SK-N-SH (cell line): ENCODE data around the gene STAC. TPM values are rescaled to one million over a fixed set of nuclear protein-coding genes. Genes with fewer than 3 reads are reported as not detected.

ENCODE experiments used
- CTCF ChIA-PET: fragments of 300-600, 350-600 bp; formaldehyde crosslinking; extraction: SDS; loops from one replicate; lab custom pipeline; 2021; lab: Yijun Ruan, JAX
- POLR2A ChIA-PET: fragments of 350-600 bp; sonication (Branson Sonifier 250); formaldehyde crosslinking; extraction: SDS; loops from one replicate; lab custom pipeline; 2020; ENCODE audit warnings: antibody characterized with exemption, inconsistent platforms; lab: Yijun Ruan, JAX
- DNase-seq: peaks from one replicate; pipeline ENCODE4 v3.0.0; 2012
- H2AFZ ChIP-seq: fragments of 200-600 bp; sonication (generic); 2 replicates; pipeline ENCODE4 v1.8.1; 2016; ENCODE audit warnings: antibody characterized with exemption, mild to moderate bottlenecking, low read depth
- H3F3A ChIP-seq: fragments of 200-600 bp; sonication (generic); replicated peaks from 2 replicates; pipeline ENCODE3; 2016; ENCODE audit warnings: antibody characterized with exemption, mild to moderate bottlenecking; ENCODE audit not compliant: insufficient read depth
- H3K27ac ChIP-seq, 2 experiments: fragments of 200-500 bp in 1 of 2; fragments of 200-600 bp in 1 of 2; sonication (Bioruptor generic) in 1 of 2; sonication (generic), shearing (Covaris generic) in 1 of 2; 2 replicates each; pipeline versions ENCODE4 v1.5.1 to v1.6.1; 2014 to 2016; ENCODE audit warnings: low read depth in 2 of 2, inconsistent platforms in 1 of 2, low read length in 1 of 2, mild to moderate bottlenecking in 1 of 2, mixed read lengths in 1 of 2
- H3K27me3 ChIP-seq: fragments of 200-600 bp; sonication (generic), shearing (Covaris generic); 2 replicates; pipeline ENCODE4 v1.6.1; 2016; ENCODE audit warnings: mixed run types; ENCODE audit not compliant: insufficient read depth
- H3K36me3 ChIP-seq, 2 experiments: fragments of 200-500 bp in 1 of 2; fragments of 200-600 bp in 1 of 2; sonication (Bioruptor generic) in 1 of 2; sonication (generic) in 1 of 2; replicated peaks in 1 of 2; 2 replicates each; pipeline versions ENCODE3 to v1.5.1; 2014 to 2016; ENCODE audit warnings: low read length in 1 of 2, mild to moderate bottlenecking in 1 of 2; ENCODE audit not compliant: insufficient read depth in 2 of 2, control insufficient read depth in 1 of 2
- H3K4me1 ChIP-seq, 2 experiments: fragments of 200-500 bp in 1 of 2; fragments of 200-600 bp in 1 of 2; sonication (Bioruptor generic) in 1 of 2; sonication (generic), shearing (Covaris generic) in 1 of 2; 2 replicates each; pipeline versions ENCODE4 v1.5.1 to v1.6.1; 2014 to 2016; ENCODE audit warnings: low read depth in 1 of 2, low read length in 1 of 2, mixed run types in 1 of 2; ENCODE audit not compliant: insufficient read depth in 2 of 2, control insufficient read depth in 1 of 2
- H3K4me2 ChIP-seq: fragments of 200-600 bp; sonication (generic), shearing (Covaris generic); 2 replicates; pipeline ENCODE4 v1.6.1; 2017; ENCODE audit warnings: mixed run types
- H3K4me3 ChIP-seq, 2 experiments: fragments of 200-500 bp in 1 of 2; fragments of 200-600 bp in 1 of 2; sonication (Bioruptor generic) in 1 of 2; sonication (generic), shearing (Covaris generic) in 1 of 2; 2 replicates each; pipeline versions ENCODE4 v1.5.1 to v1.8.1; 2014 to 2016; ENCODE audit warnings: low read depth in 2 of 2, inconsistent platforms in 1 of 2, low read length in 1 of 2, mild to moderate bottlenecking in 1 of 2, mixed read lengths in 1 of 2, moderate library complexity in 1 of 2
- H3K79me2 ChIP-seq: fragments of 200-600 bp; sonication (generic); 2 replicates; pipeline ENCODE4 v1.8.1; 2017; ENCODE audit warnings: mild to moderate bottlenecking; ENCODE audit not compliant: insufficient read depth
- H3K9ac ChIP-seq: fragments of 200-600 bp; sonication (generic); 2 replicates; pipeline ENCODE4 v1.6.1; 2017; ENCODE audit warnings: mixed run types
- H3K9me2 ChIP-seq: fragments of 200-600 bp; sonication (generic); 2 replicates; pipeline ENCODE4 v1.6.1; 2017; ENCODE audit warnings: mixed run types
- H3K9me3 ChIP-seq: fragments of 200-600 bp; sonication (generic); 2 replicates; pipeline ENCODE4 v1.6.1; 2017; ENCODE audit warnings: mixed run types, mild to moderate bottlenecking, moderate library complexity
- H4K20me1 ChIP-seq: fragments of 200-600 bp; sonication (generic); 2 replicates; pipeline ENCODE4 v1.6.1; 2017; ENCODE audit warnings: mild to moderate bottlenecking, mixed run types; ENCODE audit not compliant: insufficient read depth
- ELF1 ChIP-seq: IDR thresholded peaks from 2 replicates; pipeline ENCODE4 v1.4.0; 2012
- EP300 ChIP-seq, 2 experiments: IDR thresholded peaks; 2 replicates each; pipeline versions ENCODE4 v1.4.0 to v1.6.1; 2012; ENCODE audit warnings: borderline replicate concordance in 1 of 2, low read depth in 1 of 2, low read length in 1 of 2
- FOSL2 ChIP-seq: IDR thresholded peaks from 2 replicates; pipeline ENCODE4 v1.4.0; 2012; ENCODE audit warnings: low read depth, mild to moderate bottlenecking, moderate library complexity, borderline replicate concordance
- FOXJ3 ChIP-seq: sonication (generic); formaldehyde crosslinking; IDR thresholded peaks from 2 replicates; pipeline ENCODE4 v1.5.1; 2020; ENCODE audit warnings: mild to moderate bottlenecking, missing genetic modification reagents
- GABPA ChIP-seq: IDR thresholded peaks from 2 replicates; pipeline ENCODE4 v1.4.0; 2012; ENCODE audit warnings: low read depth, mild to moderate bottlenecking
- JUND ChIP-seq: IDR thresholded peaks from 2 replicates; pipeline ENCODE4 v1.4.0; 2012
- MEF2A ChIP-seq: IDR thresholded peaks from 2 replicates; pipeline ENCODE4 v1.4.0; 2012; ENCODE audit warnings: low read depth, borderline replicate concordance
- NRF1 ChIP-seq: IDR thresholded peaks from 2 replicates; pipeline ENCODE4 v1.6.1; 2012; ENCODE audit warnings: low read depth, mild to moderate bottlenecking, low read length
- RAD21 ChIP-seq: IDR thresholded peaks from 2 replicates; pipeline ENCODE4 v1.6.1; 2012; ENCODE audit warnings: mild to moderate bottlenecking, low read length
- RFX5 ChIP-seq: IDR thresholded peaks from 2 replicates; pipeline ENCODE4 v1.6.1; 2012; ENCODE audit warnings: mild to moderate bottlenecking, improper control_type of control experiment, low read length
- TAF1 ChIP-seq: IDR thresholded peaks from 2 replicates; pipeline ENCODE4 v1.6.1; 2012; ENCODE audit warnings: low read depth, mild to moderate bottlenecking, low read length, moderate library complexity, borderline replicate concordance
- TCF12 ChIP-seq: IDR thresholded peaks from 2 replicates; pipeline ENCODE4 v1.4.0; 2012
- WGBS: methylation state at CpG from one replicate; pipeline ENCODE4 v1.1.6; 2017; ENCODE audit warnings: low lambda C conversion rate; 5-methylcytosine and 5-hydroxymethylcytosine counted together
- polyA plus RNA-seq, 3 experiments: library from polyadenylated mRNA; depleted of rRNA; stranded (reverse); fragments of >200 nt; gene quantifications; 2 replicates each; pipeline ENCODE4 v1.2.3, GENCODE V29; 2012
- TF ChIP-seq, protein P1 (sequence below): IDR thresholded peaks from 2 replicates; pipeline ENCODE4 v1.4.0; 2012; ENCODE audit warnings: low read depth, borderline replicate concordance
- TF ChIP-seq, protein P2 (sequence below): IDR thresholded peaks from 2 replicates; pipeline ENCODE4 v1.4.0; 2012; ENCODE audit warnings: low read depth
- TF ChIP-seq, protein P3 (sequence below): fragments of 200-600 bp; sonication (generic); IDR thresholded peaks from 2 replicates; pipeline ENCODE4 v1.6.1; 2017; ENCODE audit warnings: antibody characterized with exemption, mild to moderate bottlenecking, moderate library complexity

STAC gene
- polyA plus RNA-seq, 1 of the 3 experiments (the other 2 are of a cell fraction) = 25.0 TPM

DNA sequence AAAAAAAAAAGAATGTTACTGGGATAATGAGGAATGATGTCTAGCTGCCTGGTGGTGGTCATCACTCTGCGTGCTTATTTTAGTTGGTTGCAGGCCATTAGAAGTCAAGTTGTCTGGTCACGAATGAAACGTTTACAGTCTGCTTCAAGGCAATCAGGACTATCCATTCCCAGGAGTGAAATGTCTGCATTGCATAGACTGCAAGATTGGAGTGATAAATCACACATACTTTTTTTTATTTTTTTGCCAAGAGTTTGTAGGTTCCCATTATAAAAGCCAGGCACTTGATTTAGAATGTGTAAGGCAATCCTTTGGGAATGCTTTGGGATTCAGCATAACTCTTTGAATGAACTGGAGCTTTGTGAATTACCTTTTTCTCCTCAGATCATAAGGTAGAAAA, 132.3 kb downstream of the STAC start (continued):
- TF ChIP-seq EP300 (IDR thresholded peaks at IDR 0.05; ENCODE audit: borderline replicate concordance in 1 of 2, low read depth in 1 of 2, low read length in 1 of 2) = no peak
- no peak for TF ChIP-seq RAD21
- no peak for TF ChIP-seq JUND
- TF ChIP-seq ELF1 = no peak
- no peak for TF ChIP-seq FOSL2
- TF ChIP-seq NRF1 = no peak
- TF ChIP-seq TCF12 = no peak
- TF ChIP-seq GABPA = no peak
- no peak for TF ChIP-seq MEF2A
- no peak for TF ChIP-seq FOXJ3
- no peak for TF ChIP-seq RFX5
- TF ChIP-seq, protein P1, sequence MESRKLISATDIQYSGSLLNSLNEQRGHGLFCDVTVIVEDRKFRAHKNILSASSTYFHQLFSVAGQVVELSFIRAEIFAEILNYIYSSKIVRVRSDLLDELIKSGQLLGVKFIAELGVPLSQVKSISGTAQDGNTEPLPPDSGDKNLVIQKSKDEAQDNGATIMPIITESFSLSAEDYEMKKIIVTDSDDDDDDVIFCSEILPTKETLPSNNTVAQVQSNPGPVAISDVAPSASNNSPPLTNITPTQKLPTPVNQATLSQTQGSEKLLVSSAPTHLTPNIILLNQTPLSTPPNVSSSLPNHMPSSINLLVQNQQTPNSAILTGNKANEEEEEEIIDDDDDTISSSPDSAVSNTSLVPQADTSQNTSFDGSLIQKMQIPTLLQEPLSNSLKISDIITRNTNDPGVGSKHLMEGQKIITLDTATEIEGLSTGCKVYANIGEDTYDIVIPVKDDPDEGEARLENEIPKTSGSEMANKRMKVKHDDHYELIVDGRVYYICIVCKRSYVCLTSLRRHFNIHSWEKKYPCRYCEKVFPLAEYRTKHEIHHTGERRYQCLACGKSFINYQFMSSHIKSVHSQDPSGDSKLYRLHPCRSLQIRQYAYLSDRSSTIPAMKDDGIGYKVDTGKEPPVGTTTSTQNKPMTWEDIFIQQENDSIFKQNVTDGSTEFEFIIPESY = no peak

DNA sequence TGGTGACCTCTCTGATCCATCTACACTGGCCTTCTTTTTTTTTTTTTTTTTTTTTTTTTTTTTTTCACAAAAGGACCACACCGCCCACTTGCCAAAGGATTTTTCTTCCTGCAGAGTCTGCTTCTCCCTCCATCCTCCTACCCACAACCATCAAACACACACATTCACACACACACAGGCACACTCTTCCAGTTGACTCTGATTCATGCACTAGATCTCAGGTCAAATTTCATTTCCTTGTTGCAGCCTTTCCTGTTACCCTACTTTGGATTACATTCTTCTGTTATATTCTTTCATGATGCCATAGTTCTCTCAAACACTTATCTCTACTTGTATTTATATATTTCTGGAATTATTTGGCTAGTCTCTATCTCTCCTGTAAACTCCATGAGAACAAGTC, 133.9 kb downstream of the STAC start:
- H3K9ac ChIP-seq = no peak overlapping the region
- H3K4me3 ChIP-seq = no peak overlapping the region
- no peak overlapping the region for H3K4me2 ChIP-seq
- 92% methylated on average over 1 of the region's 1 CpG for WGBS
- no peaks in the 10 kb centered on the region for H4K20me1 ChIP-seq
- no peaks in the 10 kb centered on the region for H3K79me2 ChIP-seq
- DNase-seq = no peak
- peaks cover 11 to 54% of the 10 kb centered on the region in 2 experiments for H3K36me3 ChIP-seq
- ChIA-PET POLR2A (no interaction called here), CTCF (no interaction called here)
- no peaks in the 10 kb centered on the region for H3K9me2 ChIP-seq
- peaks cover 0 to 35% of the 10 kb centered on the region in 2 experiments; a peak in 3 of 4 replicates for H3K4me1 ChIP-seq
- H3K27me3 ChIP-seq = no peaks in the 10 kb centered on the region
- H3K9me3 ChIP-seq = no peaks in the 10 kb centered on the region
- TF ChIP-seq FOXJ3 (no peak), TAF1 (no peak)
- TF ChIP-seq, protein P2, sequence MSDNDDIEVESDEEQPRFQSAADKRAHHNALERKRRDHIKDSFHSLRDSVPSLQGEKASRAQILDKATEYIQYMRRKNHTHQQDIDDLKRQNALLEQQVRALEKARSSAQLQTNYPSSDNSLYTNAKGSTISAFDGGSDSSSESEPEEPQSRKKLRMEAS = no peak
- TF ChIP-seq, protein P3, sequence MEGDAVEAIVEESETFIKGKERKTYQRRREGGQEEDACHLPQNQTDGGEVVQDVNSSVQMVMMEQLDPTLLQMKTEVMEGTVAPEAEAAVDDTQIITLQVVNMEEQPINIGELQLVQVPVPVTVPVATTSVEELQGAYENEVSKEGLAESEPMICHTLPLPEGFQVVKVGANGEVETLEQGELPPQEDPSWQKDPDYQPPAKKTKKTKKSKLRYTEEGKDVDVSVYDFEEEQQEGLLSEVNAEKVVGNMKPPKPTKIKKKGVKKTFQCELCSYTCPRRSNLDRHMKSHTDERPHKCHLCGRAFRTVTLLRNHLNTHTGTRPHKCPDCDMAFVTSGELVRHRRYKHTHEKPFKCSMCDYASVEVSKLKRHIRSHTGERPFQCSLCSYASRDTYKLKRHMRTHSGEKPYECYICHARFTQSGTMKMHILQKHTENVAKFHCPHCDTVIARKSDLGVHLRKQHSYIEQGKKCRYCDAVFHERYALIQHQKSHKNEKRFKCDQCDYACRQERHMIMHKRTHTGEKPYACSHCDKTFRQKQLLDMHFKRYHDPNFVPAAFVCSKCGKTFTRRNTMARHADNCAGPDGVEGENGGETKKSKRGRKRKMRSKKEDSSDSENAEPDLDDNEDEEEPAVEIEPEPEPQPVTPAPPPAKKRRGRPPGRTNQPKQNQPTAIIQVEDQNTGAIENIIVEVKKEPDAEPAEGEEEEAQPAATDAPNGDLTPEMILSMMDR = no peak
- no peak overlapping the region for H2AFZ ChIP-seq
- H3K27ac ChIP-seq = peak overlapping the region in 1 of 2 experiments; percentile 12; a peak in 1 of 4 replicates
- no peaks in the 10 kb centered on the region for H3F3A ChIP-seq
